Measurements from ENCODE around the gene SMYD1.

SMYD1 gene

DNA sequence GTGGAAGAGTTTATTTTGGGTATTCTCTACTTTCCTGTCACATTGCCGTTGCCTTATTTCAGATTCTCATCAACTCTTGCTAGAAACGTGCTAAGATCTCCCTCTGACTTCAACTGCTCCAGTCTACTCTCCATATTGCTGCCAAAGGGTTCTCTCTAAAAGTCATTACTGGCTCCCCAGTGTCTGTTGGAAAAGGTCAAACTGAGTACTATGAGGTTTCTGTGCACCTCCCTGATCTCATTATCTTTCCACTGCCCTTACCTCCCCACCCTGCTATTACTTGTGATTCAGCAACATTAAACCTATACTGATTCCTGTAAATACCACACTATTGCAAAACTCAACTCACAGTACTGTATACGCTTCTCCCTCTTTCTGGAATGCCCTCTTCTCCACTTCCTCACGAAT, 10.2 kb upstream of the SMYD1 start:
- no peak for DNase-seq

DNA sequence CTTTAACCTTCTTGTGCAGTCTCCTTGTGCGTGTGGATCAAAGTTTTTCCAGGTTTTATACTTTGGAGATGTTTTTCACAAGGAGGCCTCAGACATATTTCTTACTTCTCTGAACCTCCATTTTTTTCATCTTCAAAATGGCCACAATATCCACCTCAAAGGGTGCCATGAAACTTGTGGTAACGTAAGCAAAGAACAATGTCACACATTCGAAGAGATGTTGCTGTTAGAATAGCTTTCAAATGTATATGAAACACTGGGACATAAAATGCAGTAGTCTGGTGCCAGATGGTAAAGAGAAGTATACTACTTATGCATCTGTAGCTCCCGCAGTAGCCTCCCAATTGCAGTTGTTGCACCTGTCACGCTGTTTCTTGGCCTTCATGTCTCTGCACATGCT, 9.4 kb upstream of the SMYD1 start:
- DNase-seq: no peak

DNA sequence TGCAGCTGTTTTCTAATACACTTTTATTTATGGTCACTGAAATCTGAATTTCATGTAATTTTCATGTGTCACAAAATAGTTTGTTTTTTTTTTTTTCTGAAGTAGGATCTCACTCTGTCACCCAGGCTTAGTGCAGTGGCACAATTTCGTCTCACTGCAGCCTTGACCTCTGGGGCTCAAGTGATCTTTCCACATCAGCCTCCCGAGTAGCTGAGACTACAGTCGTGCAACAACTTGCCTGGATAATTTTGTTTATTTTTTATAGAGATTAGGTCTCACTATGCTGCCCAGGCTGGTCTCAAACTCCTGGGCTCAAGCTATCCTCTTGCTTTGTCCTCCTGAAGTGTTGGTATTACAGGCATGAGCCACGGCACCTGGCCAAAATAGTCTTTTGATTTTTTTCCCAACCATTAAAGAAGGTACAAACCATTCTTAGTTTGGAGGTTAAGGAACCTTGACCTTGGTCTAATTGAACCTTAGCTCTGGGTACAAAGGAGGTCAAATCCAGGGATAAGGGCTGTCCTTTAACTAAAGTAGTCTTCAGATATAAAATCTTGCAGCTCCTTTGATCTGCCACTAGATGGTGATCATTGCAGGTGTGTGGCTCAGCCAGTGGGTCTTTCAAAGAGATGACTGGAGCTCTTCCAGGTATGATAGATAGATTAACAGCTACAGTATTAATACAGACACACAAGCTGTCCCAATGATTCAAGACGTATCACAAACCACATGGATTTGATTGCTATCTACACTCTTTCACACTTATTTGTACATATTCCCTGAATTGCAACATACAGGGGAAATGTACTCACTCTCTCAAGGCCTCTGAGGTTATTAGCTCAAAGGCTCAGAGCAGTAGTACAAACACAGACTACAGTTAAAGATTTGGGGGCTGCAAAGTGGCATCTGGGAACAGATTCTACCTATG, 7.4 kb upstream of the SMYD1 start:
- DNase-seq: peak; percentile 44

DNA sequence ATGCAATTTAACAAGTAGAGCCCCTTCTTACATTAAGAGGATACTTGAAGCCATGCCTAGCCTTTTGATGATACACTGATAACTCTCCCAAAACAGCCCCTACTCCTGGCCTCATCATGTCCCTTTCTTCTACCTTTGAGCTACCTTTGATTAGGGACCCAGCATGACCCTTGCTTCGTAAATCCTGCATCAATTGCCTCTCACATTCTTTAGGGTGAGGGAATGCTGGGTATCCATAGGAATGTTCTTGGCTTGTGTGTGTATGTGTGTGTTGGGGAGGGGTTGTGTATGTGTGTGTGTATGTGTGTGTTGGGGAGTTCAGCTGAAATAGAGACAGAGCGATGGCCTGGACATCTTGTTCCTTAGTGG, 6.7 kb upstream of the SMYD1 start:
- no peak for DNase-seq

DNA sequence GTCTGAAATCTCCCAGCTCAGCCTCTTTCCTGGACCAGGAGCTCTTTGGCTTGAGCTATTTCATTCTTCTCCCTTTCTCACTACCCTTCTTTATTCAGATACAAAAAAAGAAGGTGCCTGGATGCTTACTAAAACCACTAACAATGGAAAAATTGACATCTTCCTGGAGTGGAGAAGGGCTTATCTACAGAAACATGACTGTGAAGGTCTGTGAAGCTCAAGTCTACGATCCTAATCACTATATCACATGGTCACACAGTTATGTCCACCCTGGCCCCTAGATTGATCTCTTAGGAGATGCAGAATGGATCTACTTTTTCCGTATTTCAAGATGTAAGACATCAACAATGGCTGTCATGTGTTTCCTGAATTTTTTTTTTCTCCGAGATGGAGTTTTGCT, 6.3 kb upstream of the SMYD1 start:
- DNase-seq: no peak

DNA sequence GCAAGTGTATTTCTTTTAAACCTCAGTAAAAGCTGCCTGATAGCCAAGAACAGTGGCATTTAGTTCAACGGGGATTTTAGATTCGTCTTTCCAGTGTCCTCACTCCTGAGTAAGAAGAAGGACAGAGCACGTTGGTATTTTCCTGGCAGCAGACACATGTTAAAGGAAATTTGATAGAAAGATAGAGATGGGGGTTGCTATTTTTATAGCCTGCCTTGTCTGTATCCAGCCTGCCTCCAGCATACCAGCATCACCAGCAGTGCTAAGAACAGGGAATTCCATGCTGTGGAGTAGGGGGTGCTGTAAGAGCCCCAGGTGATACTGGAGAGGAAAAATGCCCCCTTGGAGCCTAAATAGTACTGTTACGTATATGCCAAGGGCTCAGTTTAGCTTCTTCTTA, 1.1 kb upstream of the SMYD1 start:
- DNase-seq: no peak

DNA sequence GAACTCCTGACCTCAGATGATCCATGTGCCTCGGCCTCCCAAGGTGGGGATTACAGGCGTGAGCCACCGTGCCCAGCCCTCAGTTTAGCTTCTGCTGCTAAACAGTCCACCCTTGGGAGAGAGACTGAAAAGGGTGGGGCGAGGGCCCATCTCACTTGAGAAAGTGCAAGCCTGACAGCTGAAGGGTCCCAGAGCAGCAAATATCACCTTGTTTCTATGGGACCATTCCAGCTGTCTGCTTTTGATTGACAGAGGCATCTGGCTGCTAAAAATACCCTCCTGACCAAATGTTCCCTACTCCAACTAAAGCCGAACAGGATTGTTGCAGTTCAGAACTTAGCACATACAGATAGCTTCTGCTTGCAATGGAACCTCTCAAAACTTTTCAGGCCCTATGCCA, 436 bp upstream of the SMYD1 start:
- no peak for DNase-seq

DNA sequence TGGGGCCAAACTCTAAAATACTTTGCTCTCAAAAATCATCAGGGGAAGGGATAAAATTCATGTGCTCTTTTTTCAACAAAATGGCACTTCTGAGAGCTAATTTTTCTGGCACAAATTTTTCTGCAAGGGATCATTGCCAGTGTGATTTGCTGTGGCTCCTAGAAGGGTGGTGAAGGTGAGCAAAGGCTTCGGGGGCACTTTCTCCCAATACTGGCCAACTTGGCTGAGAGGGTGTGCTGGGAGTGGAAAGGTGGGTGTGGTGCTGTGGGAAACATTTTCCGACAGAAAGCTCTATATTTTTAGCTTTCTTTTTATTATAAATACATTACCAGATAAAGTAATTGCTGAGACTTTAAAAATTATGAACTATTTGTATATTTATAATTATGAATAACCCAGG, 419 bp downstream of the SMYD1 start:
- no peak for DNase-seq

DNA sequence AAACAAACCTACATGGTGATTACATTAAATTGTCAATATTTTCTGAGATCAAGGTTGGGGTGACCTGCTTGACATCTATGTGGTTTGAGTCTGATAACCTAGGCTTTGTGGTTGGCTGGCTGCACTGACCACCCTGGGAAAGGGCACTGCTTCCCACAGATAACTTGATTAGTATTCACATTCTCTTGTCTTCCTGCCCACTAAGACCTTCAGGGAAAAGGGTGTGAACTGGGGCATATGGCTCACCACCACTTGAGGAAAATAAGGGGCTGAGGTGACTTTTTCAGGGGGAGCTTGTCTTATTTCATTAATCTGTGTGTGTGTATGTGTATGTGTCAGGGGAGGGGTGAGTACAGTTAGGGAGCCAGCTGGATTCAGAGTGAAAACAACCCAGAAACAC, 1.5 kb downstream of the SMYD1 start:
- no peak for DNase-seq

DNA sequence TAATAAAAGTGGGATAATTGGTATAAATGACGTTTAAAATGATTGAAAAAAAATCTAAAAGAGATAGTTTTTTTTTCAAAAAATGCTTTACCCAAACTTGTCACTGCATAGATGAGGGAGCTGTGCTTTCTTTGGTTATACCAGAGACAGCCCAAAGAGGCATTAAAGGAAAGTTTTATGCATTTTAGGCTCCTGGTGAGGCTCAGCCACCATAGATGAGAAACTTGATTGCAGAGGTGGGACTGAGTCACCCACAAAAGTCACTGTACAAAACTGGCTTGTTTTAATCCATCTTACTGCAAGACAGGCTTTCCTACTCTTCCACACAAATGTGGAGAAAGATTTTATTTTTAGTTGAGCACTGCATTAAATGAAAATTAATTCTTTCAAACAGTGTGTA, 2.4 kb downstream of the SMYD1 start:
- DNase-seq: no peak

DNA sequence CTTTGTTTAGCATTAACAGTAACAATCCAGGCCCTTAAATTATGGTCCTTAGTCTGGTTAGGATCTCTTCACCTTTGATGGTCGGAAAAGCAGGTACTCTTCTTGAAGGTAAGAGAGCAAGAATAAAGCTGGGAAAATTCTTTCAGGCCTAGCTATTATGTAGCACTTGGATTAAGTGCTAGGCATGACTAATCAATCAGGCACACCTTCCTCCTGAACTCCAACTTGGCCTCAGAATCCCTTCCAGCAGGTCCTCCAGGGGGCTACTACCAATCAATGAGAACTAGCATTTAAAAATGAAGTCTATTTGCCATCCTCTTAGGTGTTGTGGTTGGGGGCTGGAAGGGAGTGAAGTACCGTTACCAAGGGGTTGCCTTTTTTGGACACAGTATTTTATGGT, 3.7 kb downstream of the SMYD1 start:
- no peak for DNase-seq

DNA sequence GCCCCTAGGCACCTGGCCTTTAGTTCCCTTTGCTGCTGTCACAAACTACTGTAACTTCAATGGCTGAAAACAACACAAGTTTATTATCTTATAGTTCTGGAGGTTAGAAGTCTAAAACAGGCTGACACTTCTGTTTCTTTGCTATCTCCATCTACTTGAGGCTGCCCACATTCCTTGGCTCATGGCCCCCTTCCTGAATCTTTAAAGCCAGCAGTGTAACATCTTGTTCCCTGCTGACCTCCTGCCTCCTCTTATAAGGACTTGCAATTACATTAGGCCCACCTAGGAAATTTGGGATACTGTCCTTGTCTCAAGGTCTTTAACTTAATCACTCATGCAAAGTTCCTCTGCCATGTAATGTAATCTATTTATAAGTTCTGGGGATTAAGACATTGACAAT, 6.5 kb downstream of the SMYD1 start:
- no peak for DNase-seq

DNA sequence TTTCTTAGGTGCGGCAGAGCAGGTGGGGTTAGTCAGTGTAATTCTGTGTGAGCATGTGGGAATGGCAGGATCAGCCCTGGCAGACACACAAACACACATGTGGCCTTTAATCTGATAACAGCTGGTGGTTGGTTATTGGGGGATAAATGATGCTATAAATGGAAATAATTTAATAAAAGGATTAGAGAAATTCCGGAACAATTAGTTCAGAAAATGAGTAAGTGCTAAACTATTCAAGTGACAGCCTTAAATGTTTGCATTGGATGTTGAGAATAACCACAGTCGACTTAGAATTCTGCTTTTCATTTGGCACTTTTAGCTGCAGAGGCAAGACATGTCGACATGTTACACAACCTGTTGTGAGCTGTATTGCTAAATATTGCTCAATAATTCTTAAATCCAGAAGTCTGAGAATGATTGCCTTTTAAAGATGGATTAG, 7.2 kb downstream of the SMYD1 start:
- no peak for DNase-seq

DNA sequence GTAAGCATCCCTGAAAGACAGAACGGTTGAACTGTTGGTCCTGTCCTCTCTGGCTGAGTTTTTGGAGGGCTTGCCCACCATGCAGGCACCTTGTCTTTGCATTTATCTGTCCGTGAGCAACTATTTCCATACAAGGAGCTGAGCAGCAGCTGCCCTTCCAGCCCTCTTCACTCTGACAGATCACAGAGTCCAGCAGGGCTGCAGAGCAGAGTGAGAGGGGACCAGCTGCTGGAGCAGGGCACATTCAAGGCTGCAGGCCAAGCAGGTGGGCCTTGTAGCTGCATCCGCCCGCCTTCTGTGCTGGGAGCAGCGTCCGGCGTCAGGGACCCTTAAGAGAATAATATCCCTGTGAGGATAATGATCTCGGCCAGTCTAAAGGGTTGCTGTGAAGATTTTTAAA, 9.5 kb downstream of the SMYD1 start:
- DNase-seq: no peak

DNA sequence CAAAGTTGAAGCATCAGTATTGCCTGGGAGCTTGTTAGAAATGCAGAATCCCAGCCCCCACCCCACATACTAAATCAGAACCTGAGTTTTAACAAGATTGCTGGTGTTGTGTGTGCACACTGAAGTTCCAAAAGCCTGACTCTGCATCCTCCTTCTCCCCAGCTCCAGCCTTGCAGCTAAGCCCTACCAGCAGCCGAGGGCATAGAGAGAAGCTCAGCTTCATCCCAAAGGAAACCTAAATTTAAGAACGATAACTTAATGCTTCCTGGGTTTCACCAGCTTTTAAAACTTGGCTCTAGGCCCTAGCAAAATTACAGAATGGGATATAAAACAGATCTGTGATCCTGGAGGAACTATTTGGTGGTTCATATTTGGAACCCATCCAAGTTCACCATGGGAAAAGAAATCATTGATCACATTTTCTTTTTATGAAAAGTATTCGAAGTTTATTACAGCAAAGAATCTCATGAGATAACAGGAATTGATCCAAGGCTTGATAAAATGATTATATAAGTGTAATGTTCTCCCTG, 11.1 kb downstream of the SMYD1 start:
- no peak for DNase-seq

DNA sequence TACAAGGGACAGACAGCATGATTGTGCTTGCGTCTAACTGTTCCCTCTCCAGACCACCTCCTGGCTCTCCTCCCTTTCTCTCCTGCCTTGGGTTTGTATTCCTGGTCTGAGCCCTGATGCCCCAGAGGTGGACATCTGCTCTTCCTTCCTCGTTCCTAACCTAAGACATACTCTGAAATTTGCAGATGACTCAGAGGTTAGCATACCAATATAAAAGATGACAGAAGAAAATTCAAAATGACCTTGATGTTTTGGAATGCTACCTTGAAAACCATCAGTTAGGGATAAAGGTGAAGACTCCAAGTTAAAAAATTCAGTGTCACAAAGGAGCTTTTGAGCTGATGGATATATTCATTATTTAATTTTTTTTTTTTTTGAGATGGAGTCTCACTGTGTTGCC, 12.9 kb downstream of the SMYD1 start:
- DNase-seq: no peak

DNA sequence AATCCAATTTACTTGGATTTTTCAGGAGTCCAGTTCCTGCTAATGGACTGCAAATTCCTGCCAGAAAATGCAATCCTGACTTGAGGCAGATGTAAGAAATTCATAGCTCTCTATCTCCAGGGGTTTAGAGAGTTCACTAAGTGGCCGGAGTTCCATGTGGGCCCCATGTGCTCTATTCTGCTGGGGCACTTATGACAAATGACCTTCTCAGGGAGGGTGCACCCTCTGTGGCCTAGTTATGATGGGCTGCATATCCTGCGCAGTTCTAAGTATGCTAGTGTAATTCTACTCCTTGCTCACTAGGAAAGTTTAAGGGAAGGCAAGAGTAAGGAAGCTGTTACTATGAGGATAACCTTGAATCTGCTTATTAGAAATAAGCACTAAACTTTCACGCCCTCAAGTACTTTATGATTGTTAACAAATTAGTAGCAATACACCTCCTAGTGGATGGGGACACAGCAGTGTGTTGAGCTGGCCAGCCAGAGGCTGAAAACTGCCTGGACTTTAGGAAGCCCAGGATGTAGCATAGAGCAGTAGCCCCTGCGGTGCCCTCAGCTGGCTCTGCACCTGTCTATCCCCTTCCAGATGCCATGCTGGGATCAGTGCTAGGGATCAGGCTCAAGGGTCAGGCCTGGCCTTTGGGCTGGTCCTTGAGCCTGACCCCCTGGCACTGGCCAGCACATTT, 14.4 kb downstream of the SMYD1 start:
- DNase-seq: no peak

DNA sequence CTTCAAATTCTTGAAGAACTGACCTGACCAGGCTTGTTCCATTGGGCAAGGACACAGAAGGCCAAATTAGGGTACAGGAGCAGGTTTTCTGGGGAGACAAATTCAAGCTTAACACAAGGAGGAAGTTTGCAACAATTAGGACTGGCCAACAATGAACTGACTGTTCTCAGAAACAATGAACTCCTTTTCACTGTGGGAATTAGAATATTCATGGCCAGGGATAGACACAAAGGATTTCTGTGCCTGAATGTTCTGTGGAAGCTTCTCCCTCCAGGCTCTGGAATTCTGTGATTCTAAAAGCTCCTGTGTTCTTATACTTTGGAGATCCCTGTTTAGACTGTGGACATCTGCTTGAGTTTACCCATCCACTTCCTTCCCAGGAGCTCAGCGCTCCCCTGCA, 15.2 kb downstream of the SMYD1 start:
- no peak for DNase-seq

DNA sequence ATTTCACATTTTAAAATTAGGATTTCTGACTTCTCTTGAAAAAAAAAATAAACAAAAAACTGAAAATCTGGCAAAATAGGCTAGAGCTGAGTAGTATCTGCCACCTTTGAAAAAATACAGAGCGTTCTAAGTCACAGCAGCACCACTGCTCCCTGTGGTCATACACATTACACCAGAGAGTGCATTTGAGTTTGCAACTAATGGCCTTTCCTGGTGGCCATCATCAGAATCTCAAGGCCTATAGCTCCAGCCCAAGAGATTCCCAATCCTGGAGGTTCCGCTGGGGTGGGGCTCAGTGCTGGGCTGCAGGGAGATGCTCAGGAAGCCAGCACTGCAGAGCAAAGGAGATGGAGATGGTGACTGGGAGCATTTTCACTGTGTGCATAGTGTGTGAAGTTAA, 17.5 kb downstream of the SMYD1 start:
- DNase-seq: no peak

DNA sequence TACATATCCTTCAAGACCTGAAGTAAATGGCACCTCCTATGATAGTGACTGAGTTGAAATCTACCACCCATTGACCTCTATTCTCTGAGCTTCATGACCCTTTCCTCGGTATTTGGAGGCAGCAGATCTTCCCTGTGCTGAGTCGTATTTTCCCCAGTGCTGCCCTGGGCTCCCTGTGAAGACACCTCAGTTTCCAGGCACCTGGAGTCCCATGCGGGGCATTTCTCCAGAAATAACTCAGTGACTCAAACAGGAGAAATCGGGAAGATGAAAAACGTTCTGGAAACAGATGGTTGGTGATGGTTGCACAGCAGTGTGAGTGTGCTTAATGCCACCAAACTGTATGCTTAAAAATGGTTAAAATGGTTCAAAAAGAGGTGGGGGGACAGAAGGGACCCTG, 18.0 kb downstream of the SMYD1 start:
- no peak for DNase-seq

DNA sequence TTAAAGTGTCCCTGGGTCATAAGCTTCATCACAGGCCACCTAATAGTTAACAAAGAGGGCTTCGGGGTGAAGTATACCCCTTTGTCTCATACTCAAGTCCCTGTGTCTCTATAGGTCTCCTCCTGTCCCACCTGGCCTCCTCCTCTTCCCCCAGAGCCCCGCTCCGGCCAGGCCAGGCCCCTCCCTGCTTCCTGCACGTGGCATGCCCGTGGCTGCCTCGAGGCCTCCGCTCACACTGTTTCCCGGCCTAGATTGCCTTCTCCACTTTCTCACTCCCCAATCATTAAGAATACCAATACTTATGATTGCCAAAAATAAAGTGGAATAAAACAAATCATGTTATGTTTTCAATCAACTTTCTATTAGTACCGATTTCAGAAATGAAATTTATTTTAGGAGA, 18.8 kb downstream of the SMYD1 start:
- DNase-seq: no peak

DNA sequence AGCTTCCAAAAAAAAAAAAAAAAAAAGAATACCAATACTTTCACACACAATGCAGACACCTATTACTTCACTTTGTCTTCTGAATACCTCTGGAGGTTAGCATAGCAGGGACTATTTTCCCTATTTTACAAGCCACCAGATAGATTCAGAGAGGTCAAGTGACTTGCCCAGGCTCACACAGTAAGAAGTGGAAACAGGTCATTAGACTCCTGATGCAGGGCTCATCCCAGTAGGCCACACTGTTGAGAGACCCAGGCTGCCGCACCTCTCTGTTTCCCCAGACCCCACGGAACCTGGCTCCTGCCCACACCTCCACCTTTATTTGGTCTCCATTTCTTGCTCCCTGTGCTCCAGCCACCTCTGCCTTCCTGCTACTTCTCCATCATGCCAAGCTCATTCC, 19.4 kb downstream of the SMYD1 start:
- no peak for DNase-seq

DNA sequence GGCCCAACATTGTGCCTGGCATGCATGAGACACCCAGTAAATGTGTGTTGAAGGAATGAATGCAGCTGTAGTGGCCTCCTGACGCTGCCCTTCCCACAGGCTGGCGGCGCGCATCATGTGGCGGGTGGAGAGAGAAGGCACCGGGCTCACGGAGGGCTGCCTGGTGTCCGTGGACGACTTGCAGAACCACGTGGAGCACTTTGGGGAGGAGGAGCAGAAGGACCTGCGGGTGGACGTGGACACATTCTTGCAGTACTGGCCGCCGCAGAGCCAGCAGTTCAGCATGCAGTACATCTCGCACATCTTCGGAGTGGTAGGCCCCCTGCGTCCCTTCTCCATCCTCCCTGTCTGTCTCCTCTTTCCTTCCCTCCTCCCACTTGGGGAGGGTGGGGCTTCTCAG, 20.1 kb downstream of the SMYD1 start:
- no peak for DNase-seq

DNA sequence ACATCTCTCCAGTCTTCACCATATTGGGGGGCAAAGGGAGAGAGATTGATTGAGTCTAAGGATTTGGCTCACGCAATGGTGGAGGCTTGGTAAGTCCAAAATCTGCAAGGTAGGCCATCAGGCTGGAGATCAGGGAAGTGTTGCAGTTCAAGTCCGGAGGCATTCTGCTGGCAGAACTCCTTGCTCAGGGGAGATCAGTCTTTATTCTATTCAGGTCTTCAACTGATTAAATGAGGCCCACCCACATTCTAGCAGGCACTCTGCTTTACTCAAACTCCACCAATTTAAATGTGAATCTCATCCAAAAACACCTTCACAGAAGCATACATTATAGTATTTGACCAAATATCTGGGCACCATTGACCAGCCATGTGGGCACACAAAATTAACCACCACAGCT, 21.4 kb downstream of the SMYD1 start:
- no peak for DNase-seq
